Transverse colon (tissue), 4 donors: ENCODE measurements around the gene SLC6A1.

Experiments used
- EP300 ChIP-seq: sonication (generic); formaldehyde crosslinking; IDR thresholded peaks from one replicate; pipeline ENCODE4 v1.6.1; 2017; ENCODE audit warnings: antibody characterized with exemption, low read depth
- POLR2A ChIP-seq: fragments of 450-650 bp; IDR thresholded peaks from one replicate; pipeline ENCODE4 v1.6.1; 2016; ENCODE audit warnings: antibody characterized with exemption, mild to moderate bottlenecking, moderate library complexity
- POLR2AphosphoS5 ChIP-seq, 3 donors: sonication (generic); formaldehyde crosslinking; IDR thresholded peaks; one replicate each; pipeline ENCODE4 v1.6.1; 2016; ENCODE audit warnings: antibody characterized with exemption in 3 of 3
- TF ChIP-seq, protein P1 (sequence below), 5 experiments: fragments of 200-600 bp in 3 of 5; fragments of 450-650 bp in 2 of 5; sonication (generic) in 3 of 5; IDR thresholded peaks; 1 replicate in 2 of 5; 2 replicates in 3 of 5; pipeline ENCODE4 v1.5.1; 2016 to 2017; ENCODE audit warnings: antibody characterized with exemption in 5 of 5, inconsistent platforms in 3 of 5, mild to moderate bottlenecking in 2 of 5, moderate library complexity in 1 of 5

GRCh38 chr3:10995871-10996270, 3.3 kb downstream of the SLC6A1 start:
- TF ChIP-seq, protein P1, sequence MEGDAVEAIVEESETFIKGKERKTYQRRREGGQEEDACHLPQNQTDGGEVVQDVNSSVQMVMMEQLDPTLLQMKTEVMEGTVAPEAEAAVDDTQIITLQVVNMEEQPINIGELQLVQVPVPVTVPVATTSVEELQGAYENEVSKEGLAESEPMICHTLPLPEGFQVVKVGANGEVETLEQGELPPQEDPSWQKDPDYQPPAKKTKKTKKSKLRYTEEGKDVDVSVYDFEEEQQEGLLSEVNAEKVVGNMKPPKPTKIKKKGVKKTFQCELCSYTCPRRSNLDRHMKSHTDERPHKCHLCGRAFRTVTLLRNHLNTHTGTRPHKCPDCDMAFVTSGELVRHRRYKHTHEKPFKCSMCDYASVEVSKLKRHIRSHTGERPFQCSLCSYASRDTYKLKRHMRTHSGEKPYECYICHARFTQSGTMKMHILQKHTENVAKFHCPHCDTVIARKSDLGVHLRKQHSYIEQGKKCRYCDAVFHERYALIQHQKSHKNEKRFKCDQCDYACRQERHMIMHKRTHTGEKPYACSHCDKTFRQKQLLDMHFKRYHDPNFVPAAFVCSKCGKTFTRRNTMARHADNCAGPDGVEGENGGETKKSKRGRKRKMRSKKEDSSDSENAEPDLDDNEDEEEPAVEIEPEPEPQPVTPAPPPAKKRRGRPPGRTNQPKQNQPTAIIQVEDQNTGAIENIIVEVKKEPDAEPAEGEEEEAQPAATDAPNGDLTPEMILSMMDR (IDR thresholded peaks at IDR 0.05), result no peak
- TF ChIP-seq POLR2AphosphoS5 (IDR thresholded peaks at IDR 0.05) (no peak), POLR2A (no peak), EP300 (no peak)
